ENCODE results near the gene SUGP1.
A peak's percentile ranks its signal among the peaks of the same experiment; 100 is the strongest.
"Not testable (repeated sequence)": the region's sequence is repeated elsewhere in the genome, so short reads cannot be mapped to it uniquely, and the experiment has no call there.

Gene SUGP1

DNA sequence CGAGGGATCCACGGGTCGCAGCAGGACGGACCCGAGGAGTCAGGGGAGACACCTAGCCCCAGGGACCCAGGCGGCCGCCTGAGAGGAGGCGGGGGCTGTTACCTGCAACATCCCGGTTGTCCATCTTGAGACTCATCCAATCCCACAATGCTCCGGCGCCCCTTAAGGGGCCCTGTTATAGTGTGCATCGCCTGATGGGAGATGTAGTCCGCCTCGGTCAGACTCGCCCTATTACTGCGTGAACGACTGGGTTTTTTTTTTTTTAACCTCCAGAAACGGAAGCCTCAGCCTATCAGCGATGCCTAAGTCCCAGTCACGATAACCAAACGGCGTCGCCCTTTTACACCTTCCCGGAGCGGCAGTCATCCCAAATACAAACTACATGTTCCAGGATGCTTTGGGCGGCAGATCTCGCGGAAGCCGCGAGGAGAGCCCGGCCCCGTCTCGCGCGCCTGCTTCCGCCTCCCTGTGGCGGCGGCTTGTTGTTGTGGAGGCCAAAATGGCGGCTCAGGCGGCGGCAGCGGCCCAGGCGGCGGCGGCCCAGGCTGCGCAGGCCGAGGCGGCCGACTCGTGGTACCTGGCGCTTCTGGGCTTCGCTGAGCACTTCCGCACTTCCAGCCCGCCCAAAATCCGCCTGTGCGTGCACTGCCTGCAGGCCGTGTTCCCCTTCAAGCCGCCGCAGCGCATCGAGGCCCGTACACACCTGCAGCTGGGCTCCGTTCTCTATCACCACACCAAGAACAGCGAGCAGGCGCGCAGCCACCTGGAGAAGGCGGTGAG is at the start of gene SUGP1, which contains the start of gene MAU2:
TSS of gene SUGP1 (minus strand) at position 149 of the 780 bp plus-strand sequence. CDS start at position 136, 13 bp downstream.
TSS of gene MAU2 (plus strand) at position 469 of the 780 bp plus-strand sequence. CDS start at position 500, 31 bp downstream.
- DNase-seq, result peak; percentile 92

- DNase-seq, result no peak
Measured at GRCh38 chr19:19368087-19368486, 47.8 kb upstream of the SUGP1 start.

DNA sequence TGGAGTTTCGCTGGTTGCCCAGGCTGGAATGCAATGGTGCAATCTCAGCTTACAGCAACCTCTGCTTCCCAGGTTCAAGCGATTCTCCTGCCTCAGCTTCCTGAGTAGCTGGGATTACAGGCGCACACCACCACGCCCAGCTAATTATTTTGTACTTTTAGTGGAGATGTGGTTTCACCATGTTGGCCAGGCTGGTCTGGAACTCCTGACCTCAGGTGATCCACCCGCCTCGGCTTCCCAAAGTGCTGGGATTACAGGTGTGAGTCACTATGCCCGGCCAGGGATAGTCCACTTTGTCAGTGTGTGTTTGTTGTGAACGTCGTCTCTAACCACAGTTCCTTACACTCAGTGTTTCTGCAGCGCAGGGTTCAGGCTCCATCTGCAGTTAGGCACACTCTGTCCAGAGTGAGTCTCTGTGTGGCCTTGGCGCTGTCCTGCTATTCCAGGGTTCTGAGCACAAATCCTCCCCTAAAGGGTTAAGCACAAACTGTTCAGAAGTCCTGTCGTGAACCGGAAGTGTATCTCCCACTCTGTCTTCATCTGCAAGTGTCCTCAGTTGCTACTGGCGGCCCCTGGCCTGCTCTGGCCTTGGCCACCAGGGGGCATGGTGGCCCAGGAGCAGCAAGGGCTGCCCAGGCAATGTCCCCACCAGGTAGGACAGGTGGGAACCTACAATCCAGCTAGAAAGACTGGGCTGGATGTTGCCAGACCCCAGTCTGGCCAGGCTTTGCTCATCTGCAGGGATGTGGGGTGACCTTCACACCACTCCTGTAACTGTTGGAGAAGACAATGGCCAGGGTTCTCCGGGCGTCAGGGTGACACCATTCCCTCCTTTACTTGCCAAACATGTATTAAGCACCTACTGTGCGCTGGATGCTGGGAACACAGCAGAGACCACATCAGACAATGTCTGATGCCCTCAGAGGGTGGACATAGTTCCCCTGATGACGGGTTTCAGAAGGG is 46.4 kb upstream of the SUGP1 start:
- DNase-seq, result peak; percentile 82

DNA sequence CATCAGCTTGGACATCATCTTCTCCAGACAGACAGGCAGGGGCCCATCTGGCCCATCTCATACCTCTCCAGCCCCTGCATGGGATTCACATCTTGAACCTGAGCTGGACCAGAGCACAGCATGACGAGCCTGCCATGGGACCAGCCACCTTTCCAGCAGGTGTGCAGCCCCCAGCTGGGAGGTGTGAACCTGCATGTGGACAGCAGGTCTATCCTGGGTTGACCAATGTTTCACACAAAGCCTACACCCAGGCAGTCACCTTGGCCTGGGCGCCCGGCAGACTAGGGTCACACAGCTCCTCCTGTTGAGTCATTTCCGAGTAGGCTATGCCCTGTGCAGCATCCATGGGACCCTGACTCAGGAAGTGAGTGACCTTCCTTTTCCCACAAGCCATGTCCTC is 41.8 kb upstream of the SUGP1 start:
- DNase-seq, result no peak

DNA sequence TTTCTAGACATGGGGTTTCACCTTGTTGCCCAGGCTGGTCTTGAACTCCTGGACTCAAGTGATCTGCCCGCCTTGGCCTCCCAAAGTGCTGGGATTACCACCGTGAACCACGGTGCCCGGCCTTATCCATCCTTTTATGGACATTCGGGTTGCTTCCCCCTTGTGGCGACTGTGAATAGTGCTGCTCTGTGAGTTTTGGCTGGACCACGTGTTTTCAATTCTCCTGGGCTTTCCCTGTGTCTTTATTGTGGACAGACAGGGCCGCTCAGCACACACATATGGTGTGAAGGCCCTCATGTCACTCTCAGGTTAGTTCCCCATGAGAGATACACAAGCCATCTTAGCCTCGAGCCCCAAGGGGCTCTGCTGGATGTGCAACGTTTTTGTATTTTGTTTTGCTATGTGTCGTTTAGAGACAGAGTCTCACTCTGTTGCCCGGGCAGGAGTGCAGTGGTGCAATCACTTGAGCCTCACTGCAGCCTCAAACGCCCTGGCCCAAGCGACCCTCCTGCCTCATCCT is 40.8 kb upstream of the SUGP1 start:
- DNase-seq, result peak; percentile 85

- no peak for DNase-seq
Measured at GRCh38 chr19:19356901-19357566, 36.7 kb upstream of the SUGP1 start.

DNA sequence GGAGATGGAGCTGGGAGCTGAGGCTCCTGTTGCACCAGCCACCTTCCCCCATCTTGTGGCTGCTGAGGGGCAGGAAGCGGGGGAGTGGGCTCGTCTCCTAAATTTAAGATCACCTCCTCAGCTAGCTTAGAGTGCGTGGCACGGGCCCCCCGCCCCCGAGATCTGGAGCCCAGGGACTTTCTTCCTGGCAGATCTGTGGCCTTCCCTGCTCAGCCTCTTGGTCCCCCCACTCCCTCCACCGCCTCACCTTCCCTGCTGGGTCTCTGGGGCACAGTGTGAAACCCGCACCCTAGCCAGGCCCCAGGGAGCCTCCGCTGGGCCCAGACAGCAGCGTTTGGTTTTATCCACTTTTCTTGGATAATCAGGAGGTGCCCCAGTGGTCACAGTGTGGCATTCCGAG is 36.2 kb upstream of the SUGP1 start:
- DNase-seq, result no peak

- DNase-seq, result no peak
Measured at GRCh38 chr19:19355606-19356139, 35.4 kb upstream of the SUGP1 start.

DNA sequence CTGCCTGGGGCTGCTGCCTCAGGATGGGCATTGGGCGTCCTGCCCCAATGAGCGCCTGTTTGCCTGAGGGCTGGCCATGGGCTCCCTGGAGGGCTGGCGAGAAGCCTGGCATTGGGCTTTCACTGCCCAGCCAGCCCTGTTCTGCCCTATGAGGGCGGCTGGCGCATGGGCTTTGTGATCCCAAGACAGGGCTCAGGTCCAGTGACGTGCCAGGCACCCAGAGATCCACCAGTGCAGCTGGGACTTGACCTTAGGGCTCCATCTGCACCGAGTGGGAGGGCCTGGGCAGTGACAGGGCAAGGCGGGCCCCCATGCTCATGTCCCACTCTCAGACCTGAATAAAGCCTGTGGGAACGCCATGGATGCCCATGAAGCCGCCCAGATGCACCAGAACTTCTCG is 34.6 kb upstream of the SUGP1 start:
- no peak for DNase-seq

DNA sequence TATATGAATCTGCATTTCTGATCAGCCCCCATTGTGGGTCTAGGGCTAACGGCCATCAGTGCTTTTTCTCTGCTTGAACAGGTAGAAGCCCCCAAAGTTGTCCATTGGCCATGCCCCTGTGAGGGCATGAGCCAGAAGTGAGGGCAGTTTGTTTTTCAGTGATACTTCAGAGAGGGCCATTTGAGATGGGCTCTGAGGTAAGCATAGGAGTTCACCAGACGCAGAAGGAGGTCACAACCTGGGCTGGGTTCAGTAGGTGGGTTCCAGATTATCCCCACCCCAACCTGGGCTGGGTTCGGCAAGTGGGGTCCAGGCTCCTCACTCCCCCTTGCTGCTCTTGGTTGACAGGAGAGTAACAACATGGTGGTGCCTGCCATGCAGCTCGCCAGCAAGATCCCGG is 33.7 kb upstream of the SUGP1 start:
- DNase-seq, result no peak

- DNase-seq, result no peak
Measured at GRCh38 chr19:19352823-19353222, 32.5 kb upstream of the SUGP1 start.

- DNase-seq, result not testable (repeated sequence)
Measured at GRCh38 chr19:19350756-19351155, 30.4 kb upstream of the SUGP1 start.

DNA sequence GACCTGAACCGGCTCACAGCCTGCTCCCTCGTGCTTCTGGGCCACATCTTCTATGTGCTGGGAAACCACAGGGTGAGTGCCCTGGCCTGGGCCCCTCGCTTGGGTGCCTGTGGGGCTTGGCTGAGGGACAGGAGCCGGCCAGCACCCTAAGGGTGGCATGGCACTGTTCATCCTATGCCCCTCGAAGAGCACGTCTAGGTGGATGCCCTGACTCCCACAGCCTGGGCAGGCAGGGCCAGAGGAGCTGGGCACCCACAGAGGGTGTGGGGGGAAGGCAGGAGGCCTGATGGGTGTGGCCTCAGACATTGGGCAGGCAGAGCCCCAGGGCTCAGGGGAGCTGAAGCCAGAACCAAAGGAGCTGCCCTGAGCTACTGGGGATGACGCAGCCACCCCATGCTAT is 29.1 kb upstream of the SUGP1 start:
- DNase-seq, result no peak

- DNase-seq, result no peak
Measured at GRCh38 chr19:19348266-19348665, 28.0 kb upstream of the SUGP1 start.

DNA sequence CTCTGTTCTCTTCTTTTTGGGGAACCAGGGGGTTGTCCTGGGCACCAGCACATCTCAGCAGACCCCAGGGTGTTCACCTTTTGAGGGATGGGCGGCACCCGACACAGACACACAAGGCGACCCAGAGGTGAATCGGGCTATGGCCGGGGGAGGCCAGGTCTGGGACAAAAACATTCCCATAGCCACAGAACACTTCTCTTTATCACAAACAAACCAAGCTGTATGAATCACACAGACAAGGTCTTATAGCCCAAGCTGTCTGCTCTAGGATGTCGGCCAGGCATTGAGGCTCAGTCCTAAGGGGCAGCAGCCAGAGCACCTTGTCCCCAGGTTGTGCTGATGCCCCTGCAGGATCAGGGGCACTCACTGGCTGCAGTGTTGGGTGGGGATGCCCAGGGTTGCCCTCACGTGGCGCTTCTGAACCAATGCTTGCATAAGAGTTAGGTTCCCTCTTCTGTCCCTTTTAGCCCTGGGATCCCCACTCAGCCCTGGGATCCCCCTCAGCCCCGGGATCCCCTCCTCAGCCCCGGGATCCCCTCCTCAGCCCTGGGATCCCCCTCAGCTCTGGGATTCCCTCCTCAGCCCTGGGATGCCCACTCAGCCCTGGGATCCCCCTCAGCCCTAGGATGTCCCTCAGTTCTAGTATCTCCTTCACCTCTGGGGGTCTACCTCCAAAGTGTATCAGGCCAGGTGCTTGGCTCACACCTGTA is 27.2 kb upstream of the SUGP1 start:
- no peak for DNase-seq

DNA sequence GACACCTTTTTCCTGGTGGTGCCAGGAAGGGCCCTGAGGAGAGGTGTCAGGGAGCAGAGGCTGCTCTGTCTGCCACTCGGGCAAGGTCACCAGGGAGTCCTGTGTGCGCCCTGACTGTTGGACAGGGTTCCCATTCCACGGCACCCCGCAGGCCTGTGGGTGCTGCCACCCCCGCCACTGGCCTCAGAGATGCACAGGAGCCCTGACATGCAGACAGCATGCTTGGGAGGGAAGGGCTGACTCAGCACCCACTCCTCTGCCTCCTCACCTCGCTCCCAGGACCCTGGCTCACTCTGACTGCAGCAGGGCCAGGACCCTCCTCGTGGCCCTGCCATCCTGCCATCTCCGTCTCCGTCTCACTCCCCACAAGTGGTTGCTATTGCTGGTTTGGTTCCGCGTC is 25.7 kb upstream of the SUGP1 start:
- no peak for DNase-seq

GRCh38 chr19:19345232-19345631 is 24.9 kb upstream of the SUGP1 start:
- no peak for DNase-seq

DNA sequence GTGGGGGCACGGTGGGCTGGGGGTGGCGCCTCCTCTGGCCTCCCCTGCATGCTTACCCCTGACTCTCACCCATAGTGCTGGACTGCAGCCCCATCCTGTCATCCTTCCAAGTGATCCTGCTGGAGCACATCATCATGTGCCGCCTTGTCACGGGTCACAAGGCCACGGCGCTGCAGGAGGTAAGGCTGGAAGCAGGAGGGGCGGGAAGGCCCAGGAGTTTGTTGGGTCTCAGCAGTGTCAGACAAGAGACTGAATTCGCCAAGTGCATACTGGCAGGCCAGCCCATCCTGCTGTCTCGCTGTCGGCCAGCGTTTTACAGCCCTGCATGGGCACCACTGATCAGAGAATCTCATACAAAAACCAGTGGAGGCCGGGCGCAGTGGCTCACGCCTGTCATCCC is 23.5 kb upstream of the SUGP1 start:
- no peak for DNase-seq

GRCh38 chr19:19343016-19343362 is 22.7 kb upstream of the SUGP1 start:
- no peak for DNase-seq

GRCh38 chr19:19342086-19343015 is 22.0 kb upstream of the SUGP1 start:
- peak; percentile 10 for DNase-seq

DNA sequence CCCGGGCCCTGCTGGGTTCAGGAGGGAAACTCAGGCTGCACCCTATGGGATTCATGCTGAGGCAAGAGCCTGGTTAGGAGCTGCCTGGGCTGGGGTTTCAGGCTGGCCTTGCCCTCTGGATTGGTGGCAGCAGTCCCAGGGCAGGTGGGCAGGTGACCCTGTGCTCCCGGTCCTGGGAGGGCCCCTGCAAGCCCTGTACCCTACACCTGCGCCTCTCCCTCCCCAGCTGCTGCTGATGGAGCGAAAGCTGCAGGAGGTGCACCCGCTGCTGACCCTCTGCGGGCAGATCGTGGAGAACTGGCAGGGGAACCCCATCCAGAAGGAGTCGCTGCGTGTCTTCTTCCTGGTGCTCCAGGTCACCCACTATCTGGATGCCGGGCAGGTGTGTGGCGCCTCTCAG is 20.7 kb upstream of the SUGP1 start:
- no peak for DNase-seq
